Fibroblast of the aortic adventitia (primary cell): Measurements from ENCODE around the gene PITRM1. TPM values are rescaled to one million over a fixed set of nuclear protein-coding genes. Genes with fewer than 3 reads are reported as not detected.

Experiments used
- DNase-seq: peaks from one replicate; pipeline ENCODE4 v3.0.0-alpha.2; 2010; ENCODE audit warnings: low read depth
- H3K4me3 ChIP-seq: 2 replicates; pipeline ENCODE4 v1.5.1; 2011; ENCODE audit warnings: low read depth, mild to moderate bottlenecking, control low read depth, low read length, moderate library complexity
- CTCF ChIP-seq: IDR thresholded peaks from 2 replicates; pipeline ENCODE4 v1.5.1; 2011; ENCODE audit warnings: mild to moderate bottlenecking, low read length, control low read depth, inconsistent platforms; ENCODE audit not compliant: insufficient read depth
- total RNA-seq: library from RNA; depleted of rRNA; stranded (reverse); fragments of >200 nt; gene quantifications from 2 replicates; pipeline ENCODE4 v1.2.3, GENCODE V29; 2012; ENCODE audit warnings: low replicate concordance

Gene PITRM1
- total RNA-seq, 1 donor, result 110 TPM

- no peak for DNase-seq
- no peak overlapping the region for H3K4me3 ChIP-seq
- no peak for TF ChIP-seq CTCF
Observed at GRCh38 chr10:3151889-3152565, 20.6 kb downstream of the PITRM1 start.

GRCh38 chr10:3150961-3151360 lies 21.6 kb downstream of the PITRM1 start:
- DNase-seq, result no peak
- TF ChIP-seq CTCF, result no peak

GRCh38 chr10:3150366-3150765 lies 22.2 kb downstream of the PITRM1 start:
- DNase-seq, result no peak
- TF ChIP-seq CTCF, result no peak
- no peak overlapping the region for H3K4me3 ChIP-seq

More at GRCh38 chr10:3150961-3151360, 21.6 kb downstream of the PITRM1 start:
- no peak overlapping the region for H3K4me3 ChIP-seq

- no peak overlapping the region for H3K4me3 ChIP-seq
- DNase-seq, result no peak
- TF ChIP-seq CTCF, result no peak
Observed at GRCh38 chr10:3149918-3150317, 22.7 kb downstream of the PITRM1 start.

- TF ChIP-seq CTCF, result no peak
- no peak overlapping the region for H3K4me3 ChIP-seq
- DNase-seq, result no peak
Observed at GRCh38 chr10:3148994-3149393, 23.6 kb downstream of the PITRM1 start.

GRCh38 chr10:3148041-3148440 lies 24.5 kb downstream of the PITRM1 start:
- H3K4me3 ChIP-seq, result no peak overlapping the region
- no peak for DNase-seq
- TF ChIP-seq CTCF, result no peak
